ENCODE results near the gene DNAJB1. TPM values are rescaled to one million over a fixed set of nuclear protein-coding genes. Genes with fewer than 3 reads are reported as not detected.

Gene DNAJB1
- total and polyA plus RNA-seq, 2 of the 13 experiments (the other 11 are each of a cell fraction or from before 2014, with no cell fraction given), result 87.5 to 97.3 TPM

- no peak for TF ChIP-seq GABPA (IDR thresholded peaks at IDR 0.05; ENCODE audit: low read depth, low read length)
- no peak for TF ChIP-seq GABPA (CRISPR knock-in tag; IDR thresholded peaks at IDR 0.05; ENCODE audit: low read depth)
- TF ChIP-seq AHR (CRISPR knock-in tag; IDR thresholded peaks at IDR 0.05), result no peak
- TF ChIP-seq SMARCE1 (IDR thresholded peaks at IDR 0.05; ENCODE audit: borderline replicate concordance), result no peak
- TF ChIP-seq CBFB (CRISPR knock-in tag; IDR thresholded peaks at IDR 0.05), result no peak
- TF ChIP-seq HMG20A (CRISPR knock-in tag; IDR thresholded peaks at IDR 0.05; ENCODE audit: borderline replicate concordance), result no peak
- no peak for TF ChIP-seq MIER3 (CRISPR knock-in tag; IDR thresholded peaks at IDR 0.05; ENCODE audit: borderline replicate concordance)
- no peak for TF ChIP-seq HES4 (CRISPR knock-in tag; IDR thresholded peaks at IDR 0.05; ENCODE audit: borderline replicate concordance)
- TF ChIP-seq MAF1 (CRISPR knock-in tag; IDR thresholded peaks at IDR 0.05; ENCODE audit: borderline replicate concordance), result no peak
- TF ChIP-seq, protein P1, sequence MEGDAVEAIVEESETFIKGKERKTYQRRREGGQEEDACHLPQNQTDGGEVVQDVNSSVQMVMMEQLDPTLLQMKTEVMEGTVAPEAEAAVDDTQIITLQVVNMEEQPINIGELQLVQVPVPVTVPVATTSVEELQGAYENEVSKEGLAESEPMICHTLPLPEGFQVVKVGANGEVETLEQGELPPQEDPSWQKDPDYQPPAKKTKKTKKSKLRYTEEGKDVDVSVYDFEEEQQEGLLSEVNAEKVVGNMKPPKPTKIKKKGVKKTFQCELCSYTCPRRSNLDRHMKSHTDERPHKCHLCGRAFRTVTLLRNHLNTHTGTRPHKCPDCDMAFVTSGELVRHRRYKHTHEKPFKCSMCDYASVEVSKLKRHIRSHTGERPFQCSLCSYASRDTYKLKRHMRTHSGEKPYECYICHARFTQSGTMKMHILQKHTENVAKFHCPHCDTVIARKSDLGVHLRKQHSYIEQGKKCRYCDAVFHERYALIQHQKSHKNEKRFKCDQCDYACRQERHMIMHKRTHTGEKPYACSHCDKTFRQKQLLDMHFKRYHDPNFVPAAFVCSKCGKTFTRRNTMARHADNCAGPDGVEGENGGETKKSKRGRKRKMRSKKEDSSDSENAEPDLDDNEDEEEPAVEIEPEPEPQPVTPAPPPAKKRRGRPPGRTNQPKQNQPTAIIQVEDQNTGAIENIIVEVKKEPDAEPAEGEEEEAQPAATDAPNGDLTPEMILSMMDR (CRISPR knock-in tag; IDR thresholded peaks at IDR 0.05), result no peak
- TF ChIP-seq, protein P2, sequence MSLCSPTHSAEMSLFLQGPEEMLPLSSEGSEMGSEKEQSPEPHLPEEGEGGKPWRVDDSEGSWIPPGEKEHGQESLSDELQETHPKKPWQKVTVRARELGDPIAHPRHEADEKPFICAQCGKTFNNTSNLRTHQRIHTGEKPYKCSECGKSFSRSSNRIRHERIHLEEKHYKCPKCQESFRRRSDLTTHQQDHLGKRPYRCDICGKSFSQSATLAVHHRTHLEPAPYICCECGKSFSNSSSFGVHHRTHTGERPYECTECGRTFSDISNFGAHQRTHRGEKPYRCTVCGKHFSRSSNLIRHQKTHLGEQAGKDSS (CRISPR knock-in tag; IDR thresholded peaks at IDR 0.05; ENCODE audit: borderline replicate concordance, low read depth), result no peak
- no peak for TF ChIP-seq MIXL1 (CRISPR knock-in tag; IDR thresholded peaks at IDR 0.05)
- TF ChIP-seq ZNF83 (CRISPR knock-in tag; IDR thresholded peaks at IDR 0.05; ENCODE audit: borderline replicate concordance), result no peak
- TF ChIP-seq ZBTB20 (CRISPR knock-in tag; IDR thresholded peaks at IDR 0.05; ENCODE audit: borderline replicate concordance, low read depth), result 0 out of 2 replicates have a peak, but pooled peaks have one; percentile 37
- no peak for TF ChIP-seq TP53 (CRISPR knock-in tag; conservative IDR thresholded peaks at IDR 0.05)
- TF ChIP-seq RBAK (CRISPR knock-in tag; IDR thresholded peaks at IDR 0.05), result no peak
- 0 out of 2 replicates have a peak, but pooled peaks have one; percentile 22 for TF ChIP-seq ZNF205 (CRISPR knock-in tag; IDR thresholded peaks at IDR 0.05)
- TF ChIP-seq, protein P3, sequence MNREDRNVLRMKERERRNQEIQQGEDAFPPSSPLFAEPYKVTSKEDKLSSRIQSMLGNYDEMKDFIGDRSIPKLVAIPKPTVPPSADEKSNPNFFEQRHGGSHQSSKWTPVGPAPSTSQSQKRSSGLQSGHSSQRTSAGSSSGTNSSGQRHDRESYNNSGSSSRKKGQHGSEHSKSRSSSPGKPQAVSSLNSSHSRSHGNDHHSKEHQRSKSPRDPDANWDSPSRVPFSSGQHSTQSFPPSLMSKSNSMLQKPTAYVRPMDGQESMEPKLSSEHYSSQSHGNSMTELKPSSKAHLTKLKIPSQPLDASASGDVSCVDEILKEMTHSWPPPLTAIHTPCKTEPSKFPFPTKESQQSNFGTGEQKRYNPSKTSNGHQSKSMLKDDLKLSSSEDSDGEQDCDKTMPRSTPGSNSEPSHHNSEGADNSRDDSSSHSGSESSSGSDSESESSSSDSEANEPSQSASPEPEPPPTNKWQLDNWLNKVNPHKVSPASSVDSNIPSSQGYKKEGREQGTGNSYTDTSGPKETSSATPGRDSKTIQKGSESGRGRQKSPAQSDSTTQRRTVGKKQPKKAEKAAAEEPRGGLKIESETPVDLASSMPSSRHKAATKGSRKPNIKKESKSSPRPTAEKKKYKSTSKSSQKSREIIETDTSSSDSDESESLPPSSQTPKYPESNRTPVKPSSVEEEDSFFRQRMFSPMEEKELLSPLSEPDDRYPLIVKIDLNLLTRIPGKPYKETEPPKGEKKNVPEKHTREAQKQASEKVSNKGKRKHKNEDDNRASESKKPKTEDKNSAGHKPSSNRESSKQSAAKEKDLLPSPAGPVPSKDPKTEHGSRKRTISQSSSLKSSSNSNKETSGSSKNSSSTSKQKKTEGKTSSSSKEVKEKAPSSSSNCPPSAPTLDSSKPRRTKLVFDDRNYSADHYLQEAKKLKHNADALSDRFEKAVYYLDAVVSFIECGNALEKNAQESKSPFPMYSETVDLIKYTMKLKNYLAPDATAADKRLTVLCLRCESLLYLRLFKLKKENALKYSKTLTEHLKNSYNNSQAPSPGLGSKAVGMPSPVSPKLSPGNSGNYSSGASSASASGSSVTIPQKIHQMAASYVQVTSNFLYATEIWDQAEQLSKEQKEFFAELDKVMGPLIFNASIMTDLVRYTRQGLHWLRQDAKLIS (CRISPR knock-in tag; IDR thresholded peaks at IDR 0.05), result no peak
- TF ChIP-seq TAF15 (IDR thresholded peaks at IDR 0.05; ENCODE audit: low read depth, low read length, poor library complexity, severe bottlenecking), result no peak
- no peak for TF ChIP-seq ZNF10 (CRISPR knock-in tag; IDR thresholded peaks at IDR 0.05; ENCODE audit: borderline replicate concordance, low read depth)
- TF ChIP-seq CAMTA2 (CRISPR knock-in tag; IDR thresholded peaks at IDR 0.05; ENCODE audit: borderline replicate concordance), result no peak
- TF ChIP-seq KLF6 (CRISPR knock-in tag; IDR thresholded peaks at IDR 0.05), result 0 out of 2 replicates have a peak, but pooled peaks have one; percentile 29
- no peak for TF ChIP-seq ZNF124 (CRISPR knock-in tag; IDR thresholded peaks at IDR 0.05)
- TF ChIP-seq ZNF329 (CRISPR knock-in tag; IDR thresholded peaks at IDR 0.05; ENCODE audit: low read depth), result 0 out of 2 replicates have a peak, but pooled peaks have one; percentile 29
- TF ChIP-seq ATRX (CRISPR knock-in tag; IDR thresholded peaks at IDR 0.05; ENCODE audit: borderline replicate concordance), result no peak
Observed at GRCh38 chr19:14516746-14517438, 1.3 kb downstream of the DNAJB1 start (continued).
